ENCODE measurements around the gene DHX16.

The DHX16 gene

DNA sequence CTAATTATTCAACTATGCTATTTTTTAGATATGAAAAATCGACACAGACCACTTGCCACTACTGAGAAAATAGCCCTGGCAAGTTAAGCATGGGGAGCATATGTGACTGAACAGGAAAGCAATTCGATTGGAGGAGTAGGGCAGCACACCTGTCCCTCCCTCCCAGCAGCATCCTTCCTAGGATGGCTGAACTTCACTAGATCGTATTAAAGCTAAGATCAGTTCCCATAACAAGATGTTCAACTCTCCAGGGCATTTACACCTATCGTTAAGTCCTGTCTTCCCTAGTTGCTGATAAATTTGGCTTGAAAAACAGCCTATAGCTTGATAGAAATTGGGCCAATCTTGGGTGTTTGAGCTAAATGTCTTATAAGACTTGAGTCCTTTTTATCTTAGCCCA, 62.7 kb downstream of the DHX16 start:
- H3K27ac ChIP-seq: peak overlapping the region in 1 of 2 donors; percentile 39

DNA sequence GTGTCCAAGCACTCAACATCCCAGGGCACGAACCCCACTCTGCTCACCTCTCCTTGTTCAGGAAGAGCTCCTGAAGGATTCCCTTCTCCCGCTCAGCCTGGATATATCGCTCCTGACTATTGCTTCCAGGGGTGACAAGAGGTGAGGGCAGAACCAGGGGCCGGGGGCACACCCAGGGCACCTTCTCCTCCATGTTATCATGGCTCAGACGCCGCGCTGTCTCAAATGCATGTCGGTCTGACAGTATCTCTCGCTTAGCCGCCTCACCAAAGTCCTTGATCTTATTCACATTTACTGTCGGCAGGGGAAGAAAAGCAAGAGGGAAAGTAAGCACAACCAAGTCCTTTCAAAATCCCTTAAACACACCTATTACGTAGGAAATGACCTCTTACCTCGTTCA, 68.8 kb downstream of the DHX16 start:
- no peak overlapping the region for H3K4me3 ChIP-seq
- TF ChIP-seq, protein P1, sequence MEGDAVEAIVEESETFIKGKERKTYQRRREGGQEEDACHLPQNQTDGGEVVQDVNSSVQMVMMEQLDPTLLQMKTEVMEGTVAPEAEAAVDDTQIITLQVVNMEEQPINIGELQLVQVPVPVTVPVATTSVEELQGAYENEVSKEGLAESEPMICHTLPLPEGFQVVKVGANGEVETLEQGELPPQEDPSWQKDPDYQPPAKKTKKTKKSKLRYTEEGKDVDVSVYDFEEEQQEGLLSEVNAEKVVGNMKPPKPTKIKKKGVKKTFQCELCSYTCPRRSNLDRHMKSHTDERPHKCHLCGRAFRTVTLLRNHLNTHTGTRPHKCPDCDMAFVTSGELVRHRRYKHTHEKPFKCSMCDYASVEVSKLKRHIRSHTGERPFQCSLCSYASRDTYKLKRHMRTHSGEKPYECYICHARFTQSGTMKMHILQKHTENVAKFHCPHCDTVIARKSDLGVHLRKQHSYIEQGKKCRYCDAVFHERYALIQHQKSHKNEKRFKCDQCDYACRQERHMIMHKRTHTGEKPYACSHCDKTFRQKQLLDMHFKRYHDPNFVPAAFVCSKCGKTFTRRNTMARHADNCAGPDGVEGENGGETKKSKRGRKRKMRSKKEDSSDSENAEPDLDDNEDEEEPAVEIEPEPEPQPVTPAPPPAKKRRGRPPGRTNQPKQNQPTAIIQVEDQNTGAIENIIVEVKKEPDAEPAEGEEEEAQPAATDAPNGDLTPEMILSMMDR (IDR thresholded peaks at IDR 0.05): no peak
- H3K27ac ChIP-seq: no peak overlapping the region
- DNase-seq (ENCODE audit: low spot score): no peak

More for the DNA sequence above, 62.7 kb downstream of the DHX16 start:
- no peak for DNase-seq (ENCODE audit: low spot score)
- H3K4me3 ChIP-seq: no peak overlapping the region
- TF ChIP-seq, protein P1 (IDR thresholded peaks at IDR 0.05): no peak

Data from coronary artery (tissue), 2 donors.